SK-N-SH (cell line): ENCODE results near the gene RP2. TPM values are rescaled to one million over a fixed set of nuclear protein-coding genes. Genes with fewer than 3 reads are reported as not detected.

Source experiments
- CTCF ChIA-PET: fragments of 300-600, 350-600 bp; formaldehyde crosslinking; extraction: SDS; loops from one replicate; lab custom pipeline; 2021; lab: Yijun Ruan, JAX
- POLR2A ChIA-PET: fragments of 350-600 bp; sonication (Branson Sonifier 250); formaldehyde crosslinking; extraction: SDS; loops from one replicate; lab custom pipeline; 2020; ENCODE audit warnings: antibody characterized with exemption, inconsistent platforms; lab: Yijun Ruan, JAX
- DNase-seq: peaks from one replicate; pipeline ENCODE4 v3.0.0; 2012
- H2AFZ ChIP-seq: fragments of 200-600 bp; sonication (generic); 2 replicates; pipeline ENCODE4 v1.8.1; 2016; ENCODE audit warnings: antibody characterized with exemption, mild to moderate bottlenecking, low read depth
- H3F3A ChIP-seq: fragments of 200-600 bp; sonication (generic); replicated peaks from 2 replicates; pipeline ENCODE3; 2016; ENCODE audit warnings: antibody characterized with exemption, mild to moderate bottlenecking; ENCODE audit not compliant: insufficient read depth
- H3K27ac ChIP-seq, 2 experiments: fragments of 200-500 bp in 1 of 2; fragments of 200-600 bp in 1 of 2; sonication (Bioruptor generic) in 1 of 2; sonication (generic), shearing (Covaris generic) in 1 of 2; 2 replicates each; pipeline versions ENCODE4 v1.5.1 to v1.6.1; 2014 to 2016; ENCODE audit warnings: low read depth in 2 of 2, inconsistent platforms in 1 of 2, low read length in 1 of 2, mild to moderate bottlenecking in 1 of 2, mixed read lengths in 1 of 2
- H3K27me3 ChIP-seq: fragments of 200-600 bp; sonication (generic), shearing (Covaris generic); 2 replicates; pipeline ENCODE4 v1.6.1; 2016; ENCODE audit warnings: mixed run types; ENCODE audit not compliant: insufficient read depth
- H3K36me3 ChIP-seq, 2 experiments: fragments of 200-500 bp in 1 of 2; fragments of 200-600 bp in 1 of 2; sonication (Bioruptor generic) in 1 of 2; sonication (generic) in 1 of 2; replicated peaks in 1 of 2; 2 replicates each; pipeline versions ENCODE3 to v1.5.1; 2014 to 2016; ENCODE audit warnings: low read length in 1 of 2, mild to moderate bottlenecking in 1 of 2; ENCODE audit not compliant: insufficient read depth in 2 of 2, control insufficient read depth in 1 of 2
- H3K4me1 ChIP-seq, 2 experiments: fragments of 200-500 bp in 1 of 2; fragments of 200-600 bp in 1 of 2; sonication (Bioruptor generic) in 1 of 2; sonication (generic), shearing (Covaris generic) in 1 of 2; 2 replicates each; pipeline versions ENCODE4 v1.5.1 to v1.6.1; 2014 to 2016; ENCODE audit warnings: low read depth in 1 of 2, low read length in 1 of 2, mixed run types in 1 of 2; ENCODE audit not compliant: insufficient read depth in 2 of 2, control insufficient read depth in 1 of 2
- H3K4me2 ChIP-seq: fragments of 200-600 bp; sonication (generic), shearing (Covaris generic); 2 replicates; pipeline ENCODE4 v1.6.1; 2017; ENCODE audit warnings: mixed run types
- H3K4me3 ChIP-seq, 2 experiments: fragments of 200-500 bp in 1 of 2; fragments of 200-600 bp in 1 of 2; sonication (Bioruptor generic) in 1 of 2; sonication (generic), shearing (Covaris generic) in 1 of 2; 2 replicates each; pipeline versions ENCODE4 v1.5.1 to v1.8.1; 2014 to 2016; ENCODE audit warnings: low read depth in 2 of 2, inconsistent platforms in 1 of 2, low read length in 1 of 2, mild to moderate bottlenecking in 1 of 2, mixed read lengths in 1 of 2, moderate library complexity in 1 of 2
- H3K79me2 ChIP-seq: fragments of 200-600 bp; sonication (generic); 2 replicates; pipeline ENCODE4 v1.8.1; 2017; ENCODE audit warnings: mild to moderate bottlenecking; ENCODE audit not compliant: insufficient read depth
- H3K9ac ChIP-seq: fragments of 200-600 bp; sonication (generic); 2 replicates; pipeline ENCODE4 v1.6.1; 2017; ENCODE audit warnings: mixed run types
- H3K9me2 ChIP-seq: fragments of 200-600 bp; sonication (generic); 2 replicates; pipeline ENCODE4 v1.6.1; 2017; ENCODE audit warnings: mixed run types
- H3K9me3 ChIP-seq: fragments of 200-600 bp; sonication (generic); 2 replicates; pipeline ENCODE4 v1.6.1; 2017; ENCODE audit warnings: mixed run types, mild to moderate bottlenecking, moderate library complexity
- H4K20me1 ChIP-seq: fragments of 200-600 bp; sonication (generic); 2 replicates; pipeline ENCODE4 v1.6.1; 2017; ENCODE audit warnings: mild to moderate bottlenecking, mixed run types; ENCODE audit not compliant: insufficient read depth
- ELF1 ChIP-seq: IDR thresholded peaks from 2 replicates; pipeline ENCODE4 v1.4.0; 2012
- EZH2phosphoT487 ChIP-seq: fragments of 200-600 bp; sonication (generic); IDR thresholded peaks from 2 replicates; pipeline ENCODE4 v1.6.1; 2017; ENCODE audit warnings: low read depth, mixed run types, mild to moderate bottlenecking, antibody characterized with exemption, moderate library complexity, borderline replicate concordance
- JUND ChIP-seq: IDR thresholded peaks from 2 replicates; pipeline ENCODE4 v1.4.0; 2012
- MEF2A ChIP-seq: IDR thresholded peaks from 2 replicates; pipeline ENCODE4 v1.4.0; 2012; ENCODE audit warnings: low read depth, borderline replicate concordance
- NRF1 ChIP-seq: IDR thresholded peaks from 2 replicates; pipeline ENCODE4 v1.6.1; 2012; ENCODE audit warnings: low read depth, mild to moderate bottlenecking, low read length
- REST ChIP-seq: IDR thresholded peaks from 2 replicates; pipeline ENCODE4 v1.6.1; 2012; ENCODE audit warnings: mild to moderate bottlenecking, low read depth, low read length, moderate library complexity
- RFX5 ChIP-seq: IDR thresholded peaks from 2 replicates; pipeline ENCODE4 v1.6.1; 2012; ENCODE audit warnings: mild to moderate bottlenecking, improper control_type of control experiment, low read length
- SMC3 ChIP-seq: IDR thresholded peaks from 2 replicates; pipeline ENCODE4 v1.6.1; 2012; ENCODE audit warnings: low read depth, low read length, improper control_type of control experiment
- TEAD4 ChIP-seq: IDR thresholded peaks from 2 replicates; pipeline ENCODE4 v1.4.0; 2012; ENCODE audit warnings: mild to moderate bottlenecking, borderline replicate concordance; ENCODE audit not compliant: insufficient read depth
- YY1 ChIP-seq: IDR thresholded peaks from 2 replicates; pipeline ENCODE4 v1.4.0; 2012; ENCODE audit warnings: low read depth, mild to moderate bottlenecking
- WGBS: methylation state at CpG from one replicate; pipeline ENCODE4 v1.1.6; 2017; ENCODE audit warnings: low lambda C conversion rate; 5-methylcytosine and 5-hydroxymethylcytosine counted together
- polyA plus RNA-seq, 3 experiments: library from polyadenylated mRNA; depleted of rRNA; stranded (reverse); fragments of >200 nt; gene quantifications; 2 replicates each; pipeline ENCODE4 v1.2.3, GENCODE V29; 2012
- TF ChIP-seq, protein P1 (sequence below): IDR thresholded peaks from 2 replicates; pipeline ENCODE4 v1.4.0; 2012; ENCODE audit warnings: low read depth, borderline replicate concordance
- TF ChIP-seq, protein P2 (sequence below): fragments of 150-350 bp; IDR thresholded peaks from 2 replicates; pipeline ENCODE4 v1.6.1; 2016; ENCODE audit warnings: mild to moderate bottlenecking, low read depth, low read length
- TF ChIP-seq, protein P3 (sequence below): fragments of 200-600 bp; sonication (generic); IDR thresholded peaks from 2 replicates; pipeline ENCODE4 v1.6.1; 2017; ENCODE audit warnings: antibody characterized with exemption, mild to moderate bottlenecking, moderate library complexity
- TF ChIP-seq, protein P4 (sequence below): IDR thresholded peaks from 2 replicates; pipeline ENCODE4 v1.4.0; 2012; ENCODE audit warnings: low read depth

RP2 gene
- polyA plus RNA-seq, 1 of the 3 experiments (the other 2 are of a cell fraction) = 4.5 TPM

DNA sequence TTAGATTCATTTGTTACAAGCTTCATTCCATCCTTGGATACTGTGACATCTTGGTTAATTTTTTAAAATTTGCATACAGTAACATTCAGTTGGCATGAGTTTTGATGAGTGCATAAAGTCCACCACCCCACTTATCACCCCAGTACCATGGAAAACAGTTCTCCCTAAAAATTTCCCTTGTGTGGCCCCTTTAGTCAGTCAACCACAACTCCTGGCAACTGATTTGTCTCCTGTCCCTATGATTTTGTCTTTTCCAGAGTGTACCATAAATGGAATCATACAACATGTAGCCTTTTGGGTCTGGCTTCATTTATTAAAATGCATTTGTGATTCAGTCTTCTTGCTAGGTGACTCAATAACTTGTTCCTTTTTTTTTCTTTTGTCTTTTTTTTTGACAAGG lies 29.9 kb downstream of the RP2 start (continued):
- no peak for TF ChIP-seq NRF1

DNA sequence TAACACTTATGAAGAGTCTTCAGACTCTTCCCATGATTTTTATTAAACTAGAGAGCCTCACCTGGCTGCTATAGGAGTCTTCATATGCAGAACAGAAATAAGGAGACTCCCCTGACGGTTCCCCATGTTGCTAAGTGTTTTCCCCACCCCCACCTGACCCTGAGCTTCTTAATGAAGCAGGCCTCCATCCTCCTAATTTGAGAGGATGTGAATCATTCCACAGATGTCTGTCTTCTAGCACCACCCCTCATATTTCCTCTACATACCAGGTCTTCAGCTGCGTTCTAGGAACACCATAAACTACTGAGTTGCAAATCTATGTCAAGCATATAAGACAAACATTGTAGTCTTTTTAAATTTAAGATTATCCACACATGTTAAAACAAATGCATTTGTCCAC lies 36.9 kb downstream of the RP2 start:
- H3K36me3 ChIP-seq = no peaks in the 10 kb centered on the region
- no peaks in the 10 kb centered on the region for H3K9me2 ChIP-seq
- H3K79me2 ChIP-seq = peaks cover 19% of the 10 kb centered on the region
- no peak overlapping the region for H3K27ac ChIP-seq
- DNase-seq = no peak
- TF ChIP-seq, protein P1, sequence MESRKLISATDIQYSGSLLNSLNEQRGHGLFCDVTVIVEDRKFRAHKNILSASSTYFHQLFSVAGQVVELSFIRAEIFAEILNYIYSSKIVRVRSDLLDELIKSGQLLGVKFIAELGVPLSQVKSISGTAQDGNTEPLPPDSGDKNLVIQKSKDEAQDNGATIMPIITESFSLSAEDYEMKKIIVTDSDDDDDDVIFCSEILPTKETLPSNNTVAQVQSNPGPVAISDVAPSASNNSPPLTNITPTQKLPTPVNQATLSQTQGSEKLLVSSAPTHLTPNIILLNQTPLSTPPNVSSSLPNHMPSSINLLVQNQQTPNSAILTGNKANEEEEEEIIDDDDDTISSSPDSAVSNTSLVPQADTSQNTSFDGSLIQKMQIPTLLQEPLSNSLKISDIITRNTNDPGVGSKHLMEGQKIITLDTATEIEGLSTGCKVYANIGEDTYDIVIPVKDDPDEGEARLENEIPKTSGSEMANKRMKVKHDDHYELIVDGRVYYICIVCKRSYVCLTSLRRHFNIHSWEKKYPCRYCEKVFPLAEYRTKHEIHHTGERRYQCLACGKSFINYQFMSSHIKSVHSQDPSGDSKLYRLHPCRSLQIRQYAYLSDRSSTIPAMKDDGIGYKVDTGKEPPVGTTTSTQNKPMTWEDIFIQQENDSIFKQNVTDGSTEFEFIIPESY = no peak
- TF ChIP-seq SMC3 (no peak), REST (no peak), RFX5 (no peak), TEAD4 (no peak), YY1 (no peak), EZH2phosphoT487 (no peak), ELF1 (no peak), JUND (no peak), MEF2A (no peak)
- TF ChIP-seq, protein P2, sequence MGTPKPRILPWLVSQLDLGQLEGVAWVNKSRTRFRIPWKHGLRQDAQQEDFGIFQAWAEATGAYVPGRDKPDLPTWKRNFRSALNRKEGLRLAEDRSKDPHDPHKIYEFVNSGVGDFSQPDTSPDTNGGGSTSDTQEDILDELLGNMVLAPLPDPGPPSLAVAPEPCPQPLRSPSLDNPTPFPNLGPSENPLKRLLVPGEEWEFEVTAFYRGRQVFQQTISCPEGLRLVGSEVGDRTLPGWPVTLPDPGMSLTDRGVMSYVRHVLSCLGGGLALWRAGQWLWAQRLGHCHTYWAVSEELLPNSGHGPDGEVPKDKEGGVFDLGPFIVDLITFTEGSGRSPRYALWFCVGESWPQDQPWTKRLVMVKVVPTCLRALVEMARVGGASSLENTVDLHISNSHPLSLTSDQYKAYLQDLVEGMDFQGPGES = no peak
- TF ChIP-seq, protein P3, sequence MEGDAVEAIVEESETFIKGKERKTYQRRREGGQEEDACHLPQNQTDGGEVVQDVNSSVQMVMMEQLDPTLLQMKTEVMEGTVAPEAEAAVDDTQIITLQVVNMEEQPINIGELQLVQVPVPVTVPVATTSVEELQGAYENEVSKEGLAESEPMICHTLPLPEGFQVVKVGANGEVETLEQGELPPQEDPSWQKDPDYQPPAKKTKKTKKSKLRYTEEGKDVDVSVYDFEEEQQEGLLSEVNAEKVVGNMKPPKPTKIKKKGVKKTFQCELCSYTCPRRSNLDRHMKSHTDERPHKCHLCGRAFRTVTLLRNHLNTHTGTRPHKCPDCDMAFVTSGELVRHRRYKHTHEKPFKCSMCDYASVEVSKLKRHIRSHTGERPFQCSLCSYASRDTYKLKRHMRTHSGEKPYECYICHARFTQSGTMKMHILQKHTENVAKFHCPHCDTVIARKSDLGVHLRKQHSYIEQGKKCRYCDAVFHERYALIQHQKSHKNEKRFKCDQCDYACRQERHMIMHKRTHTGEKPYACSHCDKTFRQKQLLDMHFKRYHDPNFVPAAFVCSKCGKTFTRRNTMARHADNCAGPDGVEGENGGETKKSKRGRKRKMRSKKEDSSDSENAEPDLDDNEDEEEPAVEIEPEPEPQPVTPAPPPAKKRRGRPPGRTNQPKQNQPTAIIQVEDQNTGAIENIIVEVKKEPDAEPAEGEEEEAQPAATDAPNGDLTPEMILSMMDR = no peak
- TF ChIP-seq, protein P4, sequence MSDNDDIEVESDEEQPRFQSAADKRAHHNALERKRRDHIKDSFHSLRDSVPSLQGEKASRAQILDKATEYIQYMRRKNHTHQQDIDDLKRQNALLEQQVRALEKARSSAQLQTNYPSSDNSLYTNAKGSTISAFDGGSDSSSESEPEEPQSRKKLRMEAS = no peak
- POLR2A ChIA-PET = no interaction called here
- no peaks in the 10 kb centered on the region; the same call in 1 of the 2 replicates for H3K9me3 ChIP-seq
- no peak overlapping the region for H2AFZ ChIP-seq
- 37% methylated on average over 2 of the region's 2 CpGs for WGBS
- H3K4me1 ChIP-seq = no peaks in the 10 kb centered on the region
- H3K4me2 ChIP-seq = no peak overlapping the region
- H3K4me3 ChIP-seq = no peak overlapping the region
- H4K20me1 ChIP-seq = 0 out of 2 replicates have a peak, but pooled peaks cover 5% of the 10 kb centered on the region
- no peak overlapping the region for H3K9ac ChIP-seq
- CTCF ChIA-PET = no interaction called here
- no peaks in the 10 kb centered on the region for H3F3A ChIP-seq
- no peaks in the 10 kb centered on the region; the same call in 1 of the 2 replicates for H3K27me3 ChIP-seq
